ENCODE measurements around the gene CLASP1. TPM values are rescaled to one million over a fixed set of nuclear protein-coding genes. Genes with fewer than 3 reads are reported as not detected.
"Not testable (repeated sequence)": the region's sequence is repeated elsewhere in the genome, so short reads cannot be mapped to it uniquely, and the experiment has no call there.

The CLASP1 gene
- total RNA-seq, 1 experiment from 2014 or later: 46.1 TPM

GRCh38 chr2:121659933-121660332 is 10.7 kb upstream of the CLASP1 start:
- BruUV-seq (replicated peaks): no TSS peak
- no peak overlapping the region for H3K4me3 ChIP-seq (ENCODE audit: low read depth, low read length)
- no peak for TF ChIP-seq CTCF (IDR thresholded peaks at IDR 0.05; ENCODE audit: insufficient read depth in 1 of 2, low read depth in 1 of 2, low read length in 1 of 2, severe bottlenecking in 1 of 2, unreplicated experiment in 1 of 2)
- Mint-ChIP-seq H3K27me3 (ENCODE audit: insufficient read depth, unreplicated experiment) (no peaks in the 10 kb centered on the region), H3K4me1 (ENCODE audit: low read depth, unreplicated experiment) (no peaks in the 10 kb centered on the region), H3K36me3 (ENCODE audit: insufficient read depth, unreplicated experiment) (no peaks in the 10 kb centered on the region), H3K9me3 (ENCODE audit: unreplicated experiment) (no peaks in the 10 kb centered on the region), H3K27ac (ENCODE audit: unreplicated experiment) (no peak overlapping the region), H3K4me3 (ENCODE audit: unreplicated experiment) (no peak overlapping the region)
- intact Hi-C loops (cut with micrococcal nuclease; ENCODE audit: unreplicated experiment): no loop called here
- ChIA-PET POLR2A (no interaction called here), CTCF (no interaction called here)
- DNase-seq: no peak
- no peaks in the 10 kb centered on the region for H3K9me3 ChIP-seq
- no peaks in the 10 kb centered on the region for H3K27me3 ChIP-seq (replicated peaks; ENCODE audit: control insufficient read depth, insufficient read depth, low read length)
- no peaks in the 10 kb centered on the region for H3K36me3 ChIP-seq (ENCODE audit: control insufficient read depth, insufficient read depth, low read length)
- H3K4me1 ChIP-seq: no peaks in the 10 kb centered on the region

GRCh38 chr2:121658393-121658792 is 9.1 kb upstream of the CLASP1 start:
- H3K27me3 ChIP-seq (replicated peaks; ENCODE audit: control insufficient read depth, insufficient read depth, low read length); H3K9me3 Mint-ChIP-seq (ENCODE audit: unreplicated experiment); POLR2A ChIA-PET; H3K27ac Mint-ChIP-seq (ENCODE audit: unreplicated experiment); H3K4me1 ChIP-seq; H3K4me3 ChIP-seq (ENCODE audit: low read depth, low read length); H3K9me3 ChIP-seq; H3K4me3 Mint-ChIP-seq (ENCODE audit: unreplicated experiment); H3K36me3 ChIP-seq (ENCODE audit: control insufficient read depth, insufficient read depth, low read length); BruUV-seq (replicated peaks); H3K27me3 Mint-ChIP-seq (ENCODE audit: insufficient read depth, unreplicated experiment); H3K4me1 Mint-ChIP-seq (ENCODE audit: low read depth, unreplicated experiment); intact Hi-C loops (cut with micrococcal nuclease; ENCODE audit: unreplicated experiment); H3K36me3 Mint-ChIP-seq (ENCODE audit: insufficient read depth, unreplicated experiment); DNase-seq; CTCF ChIA-PET: not testable (repeated sequence)

GRCh38 chr2:121653035-121653434 is 3.8 kb upstream of the CLASP1 start:
- Mint-ChIP-seq H3K27me3 (ENCODE audit: insufficient read depth, unreplicated experiment) (no peaks in the 10 kb centered on the region), H3K36me3 (ENCODE audit: insufficient read depth, unreplicated experiment) (peaks cover 6% of the 10 kb centered on the region), H3K9me3 (ENCODE audit: unreplicated experiment) (no peaks in the 10 kb centered on the region), H3K4me1 (ENCODE audit: low read depth, unreplicated experiment) (peaks cover 16% of the 10 kb centered on the region), H3K4me3 (ENCODE audit: unreplicated experiment) (no peak overlapping the region), H3K27ac (ENCODE audit: unreplicated experiment) (no peak overlapping the region)
- POLR2A ChIA-PET: no interaction called here
- no TSS peak for BruUV-seq (replicated peaks)
- Histone ChIP-seq H3K9me3 (no peaks in the 10 kb centered on the region), H3K27me3 (replicated peaks; ENCODE audit: control insufficient read depth, insufficient read depth, low read length) (no peaks in the 10 kb centered on the region), H3K4me1 (0 out of 2 replicates have a peak, but pooled peaks cover 7% of the 10 kb centered on the region), H3K36me3 (ENCODE audit: control insufficient read depth, insufficient read depth, low read length) (no peaks in the 10 kb centered on the region), H3K4me3 (ENCODE audit: low read depth, low read length) (no peak overlapping the region)
- DNase-seq: no peak
- intact Hi-C loops (cut with micrococcal nuclease; ENCODE audit: unreplicated experiment): no loop called here
- CTCF ChIA-PET: no interaction called here
- no peak for TF ChIP-seq CTCF (IDR thresholded peaks at IDR 0.05; ENCODE audit: insufficient read depth in 1 of 2, low read depth in 1 of 2, low read length in 1 of 2, severe bottlenecking in 1 of 2, unreplicated experiment in 1 of 2)
